Peyer's patch (tissue), 4 donors: ENCODE measurements around the gene RERE.

Source experiments
- CTCF ChIP-seq, 6 experiments: fragments of 450-650 bp in 4 of 6; fragments of 200-600 bp in 2 of 6; sonication (generic) in 1 of 6; IDR thresholded peaks; one replicate each; pipeline ENCODE4 v1.5.1; 2017 to 2019; ENCODE audit warnings: antibody characterized with exemption in 6 of 6, mild to moderate bottlenecking in 3 of 6, moderate library complexity in 1 of 6
- POLR2A ChIP-seq, 2 donors: fragments of 450-650 bp; IDR thresholded peaks; one replicate each; pipeline ENCODE4 v1.5.1; 2017; ENCODE audit warnings: antibody characterized with exemption in 2 of 2, mild to moderate bottlenecking in 2 of 2, moderate library complexity in 2 of 2

GRCh38 chr1:8693107-8693506 is 124.3 kb downstream of the RERE start:
- TF ChIP-seq CTCF (IDR thresholded peaks at IDR 0.05) (no peak), POLR2A (IDR thresholded peaks at IDR 0.05) (no peak)
